Fibroblast of upper back skin (primary cell): Measurements from ENCODE around the gene NAALADL2.
"Not testable (repeated sequence)": the region's sequence is repeated elsewhere in the genome, so short reads cannot be mapped to it uniquely, and the experiment has no call there.

Experiments used
- DNase-seq: peaks from one replicate; pipeline ENCODE4 v3.0.0-alpha.2; 2013

Gene NAALADL2

GRCh38 chr3:175822766-175823491 lies 963.8 kb downstream of the NAALADL2 start:
- DNase-seq, result not testable (repeated sequence)

GRCh38 chr3:175825016-175825580 lies 966.0 kb downstream of the NAALADL2 start:
- DNase-seq, result not testable (repeated sequence)

GRCh38 chr3:175826759-175827158 lies 967.6 kb downstream of the NAALADL2 start:
- DNase-seq, result no peak

- DNase-seq, result peak; percentile 1
These were observed 970.7 kb downstream of the NAALADL2 start for GRCh38 chr3:175829809-175830208.

- not testable (repeated sequence) for DNase-seq
These were observed 976.6 kb downstream of the NAALADL2 start for GRCh38 chr3:175835763-175836162.

GRCh38 chr3:175836617-175837016 lies 977.5 kb downstream of the NAALADL2 start:
- no peak for DNase-seq

- DNase-seq, result no peak
These were observed 978.8 kb downstream of the NAALADL2 start for GRCh38 chr3:175837962-175838361.

- no peak for DNase-seq
These were observed 980.4 kb downstream of the NAALADL2 start for GRCh38 chr3:175839366-175840005.

GRCh38 chr3:175851541-175851940 lies 992.4 kb downstream of the NAALADL2 start:
- no peak for DNase-seq

GRCh38 chr3:175852560-175852959 lies 993.4 kb downstream of the NAALADL2 start:
- DNase-seq, result no peak

GRCh38 chr3:175857666-175858270 lies 998.6 kb downstream of the NAALADL2 start:
- no peak for DNase-seq
